Prostate gland (tissue), 2 donors: ENCODE results near the gene PPP1R3D. TPM values are rescaled to one million over a fixed set of nuclear protein-coding genes. Genes with fewer than 3 reads are reported as not detected.

Experiments
- DNase-seq: peaks from one replicate; pipeline ENCODE4 v3.0.0-alpha.2; 2019; ENCODE audit warnings: low spot score
- H3K27ac ChIP-seq, 2 donors: fragments of 200-600 bp; sonication (generic); 2 replicates each; pipeline ENCODE4 v1.5.1; 2017 to 2019
- H3K27me3 ChIP-seq: fragments of 200-600 bp; sonication (generic); replicated peaks from 2 replicates; pipeline ENCODE4 v1.5.1; 2019; ENCODE audit not compliant: insufficient read depth
- H3K36me3 ChIP-seq, 2 donors: fragments of 200-600 bp; sonication (generic); 1 replicate in 1 of 2; 2 replicates in 1 of 2; pipeline versions ENCODE4 v1.5.1 to v1.8.1; 2017 to 2019
- H3K4me1 ChIP-seq: fragments of 200-600 bp; sonication (generic); replicated peaks from 2 replicates; pipeline ENCODE4 v1.5.1; 2019
- H3K4me3 ChIP-seq, 2 donors: fragments of 200-600 bp; sonication (generic); 2 replicates each; pipeline ENCODE4 v1.5.1; 2017 to 2019
- H3K9me3 ChIP-seq: fragments of 200-600 bp; sonication (generic); 2 replicates; pipeline ENCODE4 v1.5.1; 2017
- POLR2A ChIP-seq: fragments of 450-650 bp; IDR thresholded peaks from one replicate; pipeline ENCODE4 v1.6.1; 2016; ENCODE audit warnings: antibody characterized with exemption, mild to moderate bottlenecking
- POLR2AphosphoS5 ChIP-seq: sonication (generic); formaldehyde crosslinking; IDR thresholded peaks from one replicate; pipeline ENCODE4 v1.6.1; 2017; ENCODE audit warnings: antibody characterized with exemption
- WGBS: methylation state at CpG from one replicate; pipeline ENCODE4 v1.1.5; 2018; 5-methylcytosine and 5-hydroxymethylcytosine counted together
- intact Hi-C: fragments of 100-400 bp; cut with DNase I; formaldehyde crosslinking; loops from one replicate; pipeline ENCODE4 v1.14.2; 2022
- total RNA-seq, 2 donors: library from RNA; depleted of rRNA; stranded (reverse); fragments of >200 nt; gene quantifications; one replicate each; pipeline ENCODE4 v1.1.0, GENCODE V29; 2016
- TF ChIP-seq, protein P1 (sequence below), 4 experiments: fragments of 200-600 bp in 2 of 4; fragments of 450-650 bp in 2 of 4; sonication (generic) in 2 of 4; IDR thresholded peaks; 1 replicate in 3 of 4; 2 replicates in 1 of 4; pipeline ENCODE4 v1.5.1; 2016 to 2019; ENCODE audit warnings: antibody characterized with exemption in 4 of 4, mild to moderate bottlenecking in 2 of 4, moderate library complexity in 2 of 4

The PPP1R3D gene
- total RNA-seq, 2 donors from 2014 or later = 16.0 to 16.6 TPM

- Histone ChIP-seq H3K9me3 (no peaks in the 10 kb centered on the region), H3K36me3 (peaks cover 0 to 5% of the 10 kb centered on the region in 2 donors), H3K27ac (peak overlapping the region; percentile 92 to 96), H3K27me3 (no peaks in the 10 kb centered on the region), H3K4me1 (peaks cover 24% of the 10 kb centered on the region), H3K4me3 (peak overlapping the region; percentile 60 to 78)
- no peak for DNase-seq
- WGBS = under 1% methylated on average over 24 of the region's 24 CpGs
- intact Hi-C loops = loop anchor here (10.0 kb wide), 1 partner anchor 115 kb away; no protein-coding TSS in a partner anchor
- no peak for TF ChIP-seq POLR2AphosphoS5
- no peak for TF ChIP-seq POLR2A
- TF ChIP-seq, protein P1, sequence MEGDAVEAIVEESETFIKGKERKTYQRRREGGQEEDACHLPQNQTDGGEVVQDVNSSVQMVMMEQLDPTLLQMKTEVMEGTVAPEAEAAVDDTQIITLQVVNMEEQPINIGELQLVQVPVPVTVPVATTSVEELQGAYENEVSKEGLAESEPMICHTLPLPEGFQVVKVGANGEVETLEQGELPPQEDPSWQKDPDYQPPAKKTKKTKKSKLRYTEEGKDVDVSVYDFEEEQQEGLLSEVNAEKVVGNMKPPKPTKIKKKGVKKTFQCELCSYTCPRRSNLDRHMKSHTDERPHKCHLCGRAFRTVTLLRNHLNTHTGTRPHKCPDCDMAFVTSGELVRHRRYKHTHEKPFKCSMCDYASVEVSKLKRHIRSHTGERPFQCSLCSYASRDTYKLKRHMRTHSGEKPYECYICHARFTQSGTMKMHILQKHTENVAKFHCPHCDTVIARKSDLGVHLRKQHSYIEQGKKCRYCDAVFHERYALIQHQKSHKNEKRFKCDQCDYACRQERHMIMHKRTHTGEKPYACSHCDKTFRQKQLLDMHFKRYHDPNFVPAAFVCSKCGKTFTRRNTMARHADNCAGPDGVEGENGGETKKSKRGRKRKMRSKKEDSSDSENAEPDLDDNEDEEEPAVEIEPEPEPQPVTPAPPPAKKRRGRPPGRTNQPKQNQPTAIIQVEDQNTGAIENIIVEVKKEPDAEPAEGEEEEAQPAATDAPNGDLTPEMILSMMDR (IDR thresholded peaks at IDR 0.05) = no peak
Measured at GRCh38 chr20:59939879-59940128, 301 bp downstream of the PPP1R3D start.

DNA sequence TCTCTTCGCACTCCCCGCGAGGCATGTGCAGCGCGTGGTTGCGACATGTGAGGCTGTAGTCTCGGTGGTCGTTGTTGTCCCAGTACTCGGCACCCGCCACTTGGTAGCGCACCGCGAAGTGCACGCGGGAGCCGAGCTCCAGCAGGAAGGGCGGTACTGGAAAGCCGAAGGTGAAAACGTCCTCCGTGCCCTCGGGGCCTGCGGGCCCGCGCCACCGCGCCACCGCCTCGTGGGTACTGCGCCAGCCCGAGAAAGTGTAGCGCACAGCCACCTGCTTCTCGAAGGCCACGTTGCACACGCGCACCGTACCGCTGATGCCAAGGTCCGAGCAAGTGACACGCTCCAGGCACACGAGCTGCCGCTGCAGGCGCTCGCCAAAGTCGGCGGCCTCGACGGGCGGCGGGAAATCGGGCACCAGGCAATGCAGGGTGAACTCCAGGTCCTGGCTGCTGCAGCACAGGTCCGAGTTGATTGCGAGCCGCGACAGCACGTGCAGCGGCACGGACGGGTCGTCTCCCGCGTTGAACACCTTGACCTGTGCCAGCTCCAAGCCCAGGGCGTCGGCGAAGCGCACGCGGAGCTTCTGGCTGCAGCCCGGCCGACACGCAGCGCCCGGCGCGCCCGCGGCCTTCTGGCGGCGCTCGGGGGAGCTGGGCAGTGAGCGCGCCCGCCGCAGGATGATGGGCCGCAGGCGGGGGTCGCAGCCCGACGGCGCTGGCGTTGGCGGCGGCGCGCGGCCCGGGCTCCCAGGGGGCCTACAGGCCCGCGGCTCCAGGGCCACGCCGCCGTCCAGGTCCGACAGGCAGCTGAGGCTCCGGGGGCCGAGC, 840 bp downstream of the PPP1R3D start:
- Histone ChIP-seq H3K9me3 (no peaks in the 10 kb centered on the region), H3K4me1 (peaks cover 24% of the 10 kb centered on the region), H3K27me3 (no peaks in the 10 kb centered on the region), H3K27ac (peak overlapping the region; percentile 92 to 96), H3K4me3 (peak overlapping the region; percentile 60 to 78), H3K36me3 (peaks cover 0 to under 1% of the 10 kb centered on the region in 2 donors)
- no peak for TF ChIP-seq POLR2AphosphoS5
- TF ChIP-seq, protein P1 (IDR thresholded peaks at IDR 0.05) = no peak
- no peak for TF ChIP-seq POLR2A
- DNase-seq = no peak
- intact Hi-C loops = no loop called here
- 57% methylated on average over 81 of the region's 104 CpGs for WGBS

GRCh38 chr20:59938696-59939051, 1.4 kb downstream of the PPP1R3D start:
- Histone ChIP-seq H3K9me3 (no peaks in the 10 kb centered on the region), H3K27me3 (no peaks in the 10 kb centered on the region), H3K4me3 (peak overlapping the region in 1 of 2 donors; percentile 78), H3K4me1 (peaks cover 24% of the 10 kb centered on the region), H3K36me3 (no peaks in the 10 kb centered on the region), H3K27ac (peak overlapping the region; percentile 9 to 96)
- intact Hi-C loops = no loop called here
- TF ChIP-seq, protein P1 (IDR thresholded peaks at IDR 0.05) = no peak
- TF ChIP-seq POLR2AphosphoS5 (no peak), POLR2A (no peak)
- no peak for DNase-seq
- WGBS = 71% methylated on average over 7 of the region's 7 CpGs

- Histone ChIP-seq H3K4me3 (peak overlapping the region in 1 of 2 donors; percentile 78), H3K9me3 (no peaks in the 10 kb centered on the region), H3K27ac (peak overlapping the region; percentile 9 to 96), H3K27me3 (no peaks in the 10 kb centered on the region), H3K4me1 (peaks cover 20% of the 10 kb centered on the region), H3K36me3 (no peaks in the 10 kb centered on the region)
- TF ChIP-seq, protein P1 (IDR thresholded peaks at IDR 0.05) = no peak
- TF ChIP-seq POLR2AphosphoS5 (no peak), POLR2A (no peak)
- DNase-seq = no peak
- intact Hi-C loops = no loop called here
- 35% methylated on average over 4 of the region's 4 CpGs for WGBS
Measured at GRCh38 chr20:59938221-59938620, 1.9 kb downstream of the PPP1R3D start.

GRCh38 chr20:59937150-59937549, 3.0 kb downstream of the PPP1R3D start:
- no peak overlapping the region for H3K27ac ChIP-seq
- TF ChIP-seq POLR2A (no peak), POLR2AphosphoS5 (no peak)
- TF ChIP-seq, protein P1 (IDR thresholded peaks at IDR 0.05) = no peak
- 72% methylated on average over 3 of the region's 3 CpGs for WGBS
- DNase-seq = no peak
- no peaks in the 10 kb centered on the region for H3K9me3 ChIP-seq
- no peaks in the 10 kb centered on the region for H3K36me3 ChIP-seq
- no peak overlapping the region for H3K4me3 ChIP-seq
- H3K4me1 ChIP-seq = peaks cover 15% of the 10 kb centered on the region
- intact Hi-C loops = no loop called here
- no peaks in the 10 kb centered on the region for H3K27me3 ChIP-seq
